NT2/D1 (cell line): Measurements from ENCODE around the gene HOXB2.

Source experiments
- SUZ12 ChIP-seq: IDR thresholded peaks from 2 replicates; pipeline ENCODE4 v1.6.1; 2011; ENCODE audit not compliant: insufficient read length, insufficient read depth; ENCODE audit errors: extremely low read depth
- YY1 ChIP-seq: IDR thresholded peaks from 2 replicates; pipeline ENCODE4 v1.6.1; 2011; ENCODE audit not compliant: insufficient read length, insufficient read depth

GRCh38 chr17:48551214-48551555 lies 6.3 kb upstream of the HOXB2 start:
- TF ChIP-seq SUZ12: peak; percentile 64
- TF ChIP-seq YY1: no peak
